PC-9 (cell line): ENCODE results near the gene RPP40. TPM values are rescaled to one million over a fixed set of nuclear protein-coding genes. Genes with fewer than 3 reads are reported as not detected.

Source experiments
- BruUV-seq: library from RNA; stranded (reverse); fragments of 400-500 nt; replicated peaks from 2 replicates; lab custom pipeline; 2021; lab: Mats Ljungman, UMichigan
- CTCF ChIA-PET: fragments of 300-600 bp; sonication (Branson Sonifier 250); formaldehyde crosslinking; loops from one replicate; lab custom pipeline; 2022; ENCODE audit warnings: antibody characterized with exemption; lab: Charles Lee
- POLR2A ChIA-PET: fragments of 300-600 bp; sonication (Branson Sonifier 250); formaldehyde crosslinking; loops from one replicate; lab custom pipeline; 2022; ENCODE audit warnings: antibody characterized with exemption; ENCODE audit not compliant: unreplicated experiment; lab: Charles Lee
- DNase-seq, 2 experiments: peaks; one replicate each; pipeline versions ENCODE4 v3.0.0 to v3.0.0-alpha.2; 2015 to 2022; ENCODE audit warnings: mixed read lengths in 1 of 2
- H2AFZ ChIP-seq: fragments of 200-600 bp; sonication (generic); 2 replicates; pipeline ENCODE4 v1.8.1; 2017; ENCODE audit warnings: antibody characterized with exemption
- H3F3A ChIP-seq: fragments of 200-600 bp; sonication (generic); 2 replicates; pipeline ENCODE4 v1.8.1; 2017; ENCODE audit warnings: antibody characterized with exemption, mild to moderate bottlenecking, low read depth; ENCODE audit not compliant: insufficient read depth
- H3K27ac ChIP-seq: fragments of 200-600 bp; sonication (generic); 2 replicates; pipeline ENCODE4 v1.6.1; 2016; ENCODE audit warnings: mixed run types
- H3K27me3 ChIP-seq: fragments of 200-600 bp; sonication (generic); 2 replicates; pipeline ENCODE4 v1.6.1; 2016; ENCODE audit warnings: low read depth, mixed run types; ENCODE audit not compliant: insufficient read depth
- H3K36me3 ChIP-seq: fragments of 200-600 bp; sonication (generic); 2 replicates; pipeline ENCODE4 v1.6.1; 2016; ENCODE audit warnings: low read depth, mixed run types
- H3K4me1 ChIP-seq: fragments of 200-600 bp; sonication (generic); replicated peaks from 2 replicates; pipeline ENCODE4 v1.6.1; 2016; ENCODE audit warnings: mixed run types; ENCODE audit not compliant: insufficient read depth
- H3K4me2 ChIP-seq: fragments of 200-600 bp; sonication (generic); 2 replicates; pipeline ENCODE4 v1.6.1; 2017; ENCODE audit warnings: mixed run types
- H3K4me3 ChIP-seq: fragments of 200-600 bp; sonication (generic); 2 replicates; pipeline ENCODE4 v1.6.1; 2016; ENCODE audit warnings: mixed run types
- H3K79me2 ChIP-seq: fragments of 200-600 bp; sonication (generic); 2 replicates; pipeline ENCODE4 v1.6.1; 2017; ENCODE audit warnings: low read depth, mixed run types
- H3K9me2 ChIP-seq: fragments of 200-600 bp; sonication (generic); 2 replicates; pipeline ENCODE4 v1.8.1; 2017; ENCODE audit warnings: mild to moderate bottlenecking; ENCODE audit not compliant: insufficient read depth
- H3K9me3 ChIP-seq: fragments of 200-600 bp; sonication (generic); 2 replicates; pipeline ENCODE4 v1.8.1; 2016; ENCODE audit warnings: low read depth; ENCODE audit not compliant: insufficient read depth
- H4K20me1 ChIP-seq: fragments of 200-600 bp; sonication (generic); 2 replicates; pipeline ENCODE4 v1.8.1; 2017; ENCODE audit not compliant: insufficient read depth
- CTCF ChIP-seq: fragments of 200-600 bp; sonication (generic); conservative IDR thresholded peaks from 2 replicates; pipeline ENCODE4 v1.6.1; 2017; ENCODE audit warnings: mixed run types, antibody characterized with exemption, mild to moderate bottlenecking, moderate library complexity
- EZH2 ChIP-seq: fragments of 200-600 bp; sonication (generic); IDR thresholded peaks from 2 replicates; pipeline ENCODE4 v1.8.0; 2017; ENCODE audit warnings: antibody characterized with exemption, low read depth
- intact Hi-C: fragments of 100-400 bp; cut with micrococcal nuclease; formaldehyde crosslinking; loops from one replicate; pipeline ENCODE4 v1.10.0; 2022; ENCODE audit not compliant: unreplicated experiment
- total RNA-seq: library from RNA; stranded (reverse); gene quantifications from 2 replicates; pipeline ENCODE4 v1.2.3, GENCODE V29; 2021

Gene RPP40
- total RNA-seq, 1 experiment from 2014 or later: 21.0 TPM

GRCh38 chr6:4997862-4998261 lies 6.0 kb downstream of the RPP40 start:
- Histone ChIP-seq H3K27me3 (no peaks in the 10 kb centered on the region), H3K9me2 (no peaks in the 10 kb centered on the region), H3K36me3 (no peaks in the 10 kb centered on the region), H3K27ac (no peak overlapping the region), H3K4me1 (no peaks in the 10 kb centered on the region), H2AFZ (no peak overlapping the region), H3K4me2 (no peak overlapping the region), H4K20me1 (no peaks in the 10 kb centered on the region), H3K79me2 (no peaks in the 10 kb centered on the region), H3K9me3 (no peaks in the 10 kb centered on the region), H3F3A (no peaks in the 10 kb centered on the region), H3K4me3 (no peak overlapping the region)
- no TSS peak for BruUV-seq
- no peak for TF ChIP-seq EZH2
- TF ChIP-seq CTCF: no peak
- CTCF ChIA-PET: no interaction called here
- POLR2A ChIA-PET: no interaction called here
- intact Hi-C loops: no loop called here
- no peak for DNase-seq

DNA sequence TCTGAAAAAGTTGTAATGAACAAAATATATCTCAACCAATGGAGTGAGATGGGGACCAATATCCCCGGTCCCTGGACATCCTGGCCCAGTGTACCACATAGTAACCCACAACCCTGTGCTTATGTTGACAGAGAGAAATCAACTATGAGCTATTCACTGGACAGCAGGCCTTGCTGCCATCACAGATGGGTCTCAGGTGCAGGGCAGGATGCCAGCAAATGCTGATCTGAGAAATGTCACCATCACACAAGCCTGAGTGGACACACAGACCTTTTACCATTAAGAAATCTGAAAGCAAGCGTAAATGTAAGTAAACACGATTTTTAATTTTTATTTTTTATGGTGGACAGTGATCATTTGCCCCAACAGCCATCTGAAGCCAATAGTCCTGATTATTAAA lies 9.1 kb downstream of the RPP40 start:
- no peak overlapping the region for H3K4me2 ChIP-seq
- DNase-seq: no peak
- H3K9me3 ChIP-seq: no peaks in the 10 kb centered on the region
- ChIA-PET CTCF (interaction anchor here (0.6 kb wide), 1 partner anchor 1927 kb away, joined by 3 read pairs; the partner anchor contains the start of gene RIPK1), POLR2A (no interaction called here)
- H3K27me3 ChIP-seq: no peaks in the 10 kb centered on the region
- H3K9me2 ChIP-seq: no peaks in the 10 kb centered on the region
- no peaks in the 10 kb centered on the region for H3F3A ChIP-seq
- H3K36me3 ChIP-seq: no peaks in the 10 kb centered on the region
- intact Hi-C loops: no loop called here
- no peak overlapping the region for H2AFZ ChIP-seq
- H3K4me3 ChIP-seq: no peak overlapping the region
- TF ChIP-seq EZH2 (no peak), CTCF (no peak)
- no TSS peak for BruUV-seq
- no peaks in the 10 kb centered on the region for H4K20me1 ChIP-seq
- no peaks in the 10 kb centered on the region for H3K79me2 ChIP-seq
- H3K27ac ChIP-seq: no peak overlapping the region
- H3K4me1 ChIP-seq: no peaks in the 10 kb centered on the region

GRCh38 chr6:4987432-4987831 lies 16.4 kb downstream of the RPP40 start:
- H3K36me3 ChIP-seq: no peaks in the 10 kb centered on the region
- H3K9me3 ChIP-seq: no peaks in the 10 kb centered on the region
- CTCF ChIA-PET: no interaction called here
- no peak overlapping the region for H3K4me2 ChIP-seq
- no peak for DNase-seq
- no peaks in the 10 kb centered on the region for H3K9me2 ChIP-seq
- intact Hi-C loops: no loop called here
- POLR2A ChIA-PET: interaction anchor here (0.7 kb wide), 1 partner anchor 272 kb away, joined by 3 read pairs; no protein-coding TSS in a partner anchor
- H4K20me1 ChIP-seq: no peaks in the 10 kb centered on the region
- no peak overlapping the region for H3K4me3 ChIP-seq
- no peak overlapping the region for H3K27ac ChIP-seq
- TF ChIP-seq CTCF (no peak), EZH2 (no peak)
- H2AFZ ChIP-seq: no peak overlapping the region
- H3F3A ChIP-seq: no peaks in the 10 kb centered on the region
- BruUV-seq: no TSS peak
- no peaks in the 10 kb centered on the region for H3K4me1 ChIP-seq
- no peaks in the 10 kb centered on the region for H3K27me3 ChIP-seq
- H3K79me2 ChIP-seq: no peaks in the 10 kb centered on the region
